Measurements from ENCODE around the gene ANKRD34B.

- TF ChIP-seq EZH2 (IDR thresholded peaks at IDR 0.05) (no peak), CTCF (IDR thresholded peaks at IDR 0.05) (no peak)
Observed at GRCh38 chr5:80600943-80601693, 31.0 kb upstream of the ANKRD34B start.

Measured in neural progenitor cell (in vitro differentiated cells).